Panc1 (cell line): ENCODE results near the gene APLF. TPM values are rescaled to one million over a fixed set of nuclear protein-coding genes. Genes with fewer than 3 reads are reported as not detected.

Source experiments
- ATAC-seq: fragments of 200-7000 bp; cut with Tn5 transposase; 2 replicates; pipeline ENCODE4 v1.9.1; 2020; ENCODE audit warnings: mild to moderate bottlenecking, moderate library complexity
- BruUV-seq: library from RNA; stranded (reverse); fragments of 400-500 nt; replicated peaks from 2 replicates; lab custom pipeline; 2021; lab: Mats Ljungman, UMichigan
- CTCF ChIA-PET: fragments of 300-600 bp; sonication (Branson Sonifier 250); formaldehyde crosslinking; loops from one replicate; lab custom pipeline; 2022; ENCODE audit warnings: antibody characterized with exemption; lab: Charles Lee
- POLR2A ChIA-PET: fragments of 300-600 bp; sonication (Branson Sonifier 250); formaldehyde crosslinking; loops from one replicate; lab custom pipeline; 2022; ENCODE audit warnings: antibody characterized with exemption; lab: Charles Lee
- DNase-seq: peaks from one replicate; pipeline ENCODE4 v3.0.0-alpha.2; 2010; ENCODE audit warnings: low read depth, low spot score
- H3K27ac ChIP-seq: 2 replicates; pipeline ENCODE4 v1.5.1; 2011; ENCODE audit warnings: mild to moderate bottlenecking, low read length, inconsistent platforms
- H3K27me3 ChIP-seq: fragments of 200-500 bp; sonication (Bioruptor generic); 2 replicates; pipeline ENCODE4 v1.6.0; 2014; ENCODE audit warnings: low read length, inconsistent platforms; ENCODE audit not compliant: control insufficient read depth, insufficient read depth
- H3K36me3 ChIP-seq: fragments of 200-500 bp; sonication (Bioruptor generic); 2 replicates; pipeline ENCODE4 v1.5.1; 2014; ENCODE audit warnings: inconsistent platforms, mild to moderate bottlenecking, low read length, moderate library complexity; ENCODE audit not compliant: control insufficient read depth, insufficient read depth
- H3K4me1 ChIP-seq: 2 replicates; pipeline ENCODE4 v1.5.1; 2011; ENCODE audit warnings: inconsistent platforms, mild to moderate bottlenecking, low read length, moderate library complexity; ENCODE audit not compliant: control insufficient read depth, insufficient read depth
- H3K4me3 ChIP-seq, 2 experiments: 2 replicates each; pipeline ENCODE4 v1.5.1; 2011 to 2012; ENCODE audit warnings: low read depth in 2 of 2, low read length in 2 of 2, mild to moderate bottlenecking in 2 of 2, inconsistent platforms in 1 of 2, moderate library complexity in 1 of 2
- H3K9me3 ChIP-seq: fragments of 200-500 bp; sonication (Bioruptor generic); 2 replicates; pipeline ENCODE4 v1.5.1; 2014; ENCODE audit warnings: low read depth, mild to moderate bottlenecking, inconsistent platforms, low read length, moderate library complexity; ENCODE audit not compliant: control insufficient read depth, insufficient read depth
- CTCF ChIP-seq: fragments of 450-650 bp; IDR thresholded peaks from 2 replicates; pipeline ENCODE4 v1.5.1; 2017; ENCODE audit warnings: mild to moderate bottlenecking
- POLR2AphosphoS5 ChIP-seq: IDR thresholded peaks from 2 replicates; pipeline ENCODE4 v1.6.1; 2012; ENCODE audit warnings: mild to moderate bottlenecking, low read depth, low read length, moderate library complexity
- REST ChIP-seq, 2 experiments: IDR thresholded peaks; 2 replicates each; pipeline ENCODE4 v1.6.1; 2011 to 2012; ENCODE audit warnings: low read depth in 2 of 2, control low read depth in 1 of 2, low read length in 1 of 2, mild to moderate bottlenecking in 1 of 2, moderate library complexity in 1 of 2; ENCODE audit not compliant: insufficient read depth in 1 of 2
- SIN3A ChIP-seq: IDR thresholded peaks from 2 replicates; pipeline ENCODE4 v1.6.1; 2012; ENCODE audit warnings: low read depth, mild to moderate bottlenecking, low read length, moderate library complexity, borderline replicate concordance; ENCODE audit not compliant: insufficient read depth
- TCF7L2 ChIP-seq: IDR thresholded peaks from 2 replicates; pipeline ENCODE4 v1.6.1; 2011; ENCODE audit warnings: mild to moderate bottlenecking, low read depth, low read length, inconsistent platforms
- in situ Hi-C: cut with HindIII; loops from 2 replicates; pipeline ENCODE4 v1.10.0; 2016; ENCODE audit warnings: low sequenced_read_pairs, low pct_unique_long_range_greater_than_20kb
- intact Hi-C: fragments of 100-400 bp; cut with micrococcal nuclease; formaldehyde crosslinking; loops from one replicate; pipeline ENCODE4 v1.10.0; 2022; ENCODE audit not compliant: unreplicated experiment
- total RNA-seq: library from RNA; stranded (reverse); gene quantifications from one replicate; pipeline ENCODE4 v1.2.1, GENCODE V29; 2021; ENCODE audit not compliant: unreplicated experiment

The APLF gene
- total RNA-seq, 1 experiment from 2014 or later: 2.6 TPM

- no peaks in the 10 kb centered on the region for H3K36me3 ChIP-seq
- DNase-seq (no peak), ATAC-seq (no peak)
- no peak overlapping the region for H3K4me3 ChIP-seq
- peaks cover 17% of the 10 kb centered on the region for H3K4me1 ChIP-seq
- intact Hi-C loops (no loop called here), in situ Hi-C loops (no loop called here)
- CTCF ChIA-PET: interaction anchor here (1.3 kb wide), 1 partner anchor 244 kb away, joined by 3 read pairs; no protein-coding TSS in a partner anchor
- POLR2A ChIA-PET: no interaction called here
- H3K9me3 ChIP-seq: no peaks in the 10 kb centered on the region
- no peaks in the 10 kb centered on the region for H3K27me3 ChIP-seq
- TF ChIP-seq CTCF: no peak
- TF ChIP-seq SIN3A: no peak
- no peak for TF ChIP-seq POLR2AphosphoS5
- TF ChIP-seq REST (IDR thresholded peaks at IDR 0.05; ENCODE audit: insufficient read depth in 1 of 2, low read depth in 2 of 2, low read length in 1 of 2): no peak
- no peak for TF ChIP-seq TCF7L2
- no TSS peak for BruUV-seq
- H3K27ac ChIP-seq: no peak overlapping the region
These were observed 2.1 kb upstream of the APLF start for GRCh38 chr2:68465081-68465916.

- in situ Hi-C loops: no loop called here
- peaks cover 17% of the 10 kb centered on the region for H3K4me1 ChIP-seq
- no peaks in the 10 kb centered on the region for H3K27me3 ChIP-seq
- BruUV-seq: no TSS peak
- no peaks in the 10 kb centered on the region for H3K36me3 ChIP-seq
- TF ChIP-seq SIN3A: no peak
- no peak for TF ChIP-seq POLR2AphosphoS5
- TF ChIP-seq REST (IDR thresholded peaks at IDR 0.05; ENCODE audit: insufficient read depth in 1 of 2, low read depth in 2 of 2, low read length in 1 of 2): no peak
- TF ChIP-seq CTCF: peak; percentile 39
- H3K27ac ChIP-seq: peak overlapping the region; percentile 78
- H3K4me3 ChIP-seq: peak overlapping the region; percentile 85 to 89
- intact Hi-C loops: no loop called here
- no peaks in the 10 kb centered on the region for H3K9me3 ChIP-seq
- ATAC-seq (no peak), DNase-seq (no peak)
- CTCF ChIA-PET: interaction anchor here (1.3 to 1.9 kb wide), 2 partner anchors 21 to 243 kb away, joined by 4 to 6 read pairs; no protein-coding TSS in a partner anchor
- POLR2A ChIA-PET: interaction anchor here (0.6 to 0.9 kb wide), 3 partner anchors 99 to 1842 kb away, joined by 3 to 4 read pairs (median 4); partner anchors contain the start of gene PNO1
These were observed 1.0 kb upstream of the APLF start for GRCh38 chr2:68466361-68466777.
